HepG2 (cell line): ENCODE measurements around the gene WNT3A. TPM values are rescaled to one million over a fixed set of nuclear protein-coding genes. Genes with fewer than 3 reads are reported as not detected.
A peak's percentile ranks its signal among the peaks of the same experiment; 100 is the strongest.

Experiments
- ATAC-seq: fragments of 200-7000 bp; cut with Tn5 transposase; 3 replicates; pipeline ENCODE4 v1.9.1; 2020; ENCODE audit warnings: mild to moderate bottlenecking, moderate library complexity
- BruUV-seq: library from RNA; stranded (reverse); fragments of 400-500 nt; replicated peaks from 2 replicates; lab custom pipeline; 2021; lab: Mats Ljungman, UMichigan
- CTCF ChIA-PET: fragments of 300-600 bp; formaldehyde crosslinking; extraction: SDS; loops from one replicate; lab custom pipeline; 2021; ENCODE audit warnings: low total read pairs, inconsistent platforms, low intra/inter-chr PET ratio; lab: Yijun Ruan, JAX
- POLR2A ChIA-PET: fragments of 350-600 bp; sonication (Branson Sonifier 250); formaldehyde crosslinking; loops from one replicate; lab custom pipeline; 2020; ENCODE audit warnings: antibody characterized with exemption, inconsistent platforms; lab: Yijun Ruan, JAX
- DNase-seq: peaks from one replicate; pipeline ENCODE4 v3.0.0-alpha.2; 2015; ENCODE audit warnings: low spot score
- FAIRE-seq: peaks from 3 replicates; lab custom pipeline; 2011; peaks lifted over from hg19 to GRCh38; lab: Jason Lieb, UNC
- H2AFZ ChIP-seq: one replicate; pipeline ENCODE4 v1.6.1; 2011; ENCODE audit warnings: low read length, inconsistent platforms
- H3K27ac ChIP-seq: fragments of 300-600 bp; 3 replicates; pipeline ENCODE4 v1.8.0; 2011; ENCODE audit warnings: mixed run types, mild to moderate bottlenecking, mixed read lengths, low read length, inconsistent platforms; ENCODE audit not compliant: insufficient read depth; ENCODE audit errors: extremely low read length
- H3K27me3 ChIP-seq, 2 experiments: fragments of 200-600 bp in 1 of 2; 2 replicates in 1 of 2; 3 replicates in 1 of 2; pipeline versions ENCODE4 v1.6.0 to v1.8.0; 2011; ENCODE audit warnings: low read length in 2 of 2, mild to moderate bottlenecking in 2 of 2, moderate library complexity in 2 of 2, inconsistent platforms in 1 of 2; ENCODE audit not compliant: insufficient read depth in 2 of 2, control insufficient read depth in 1 of 2
- H3K36me3 ChIP-seq, 2 experiments: fragments of 200-600 bp in 1 of 2; replicated peaks in 1 of 2; 2 replicates in 1 of 2; 3 replicates in 1 of 2; pipeline versions ENCODE4 v1.5.1 to v1.8.0; 2011; ENCODE audit warnings: low read length in 2 of 2, inconsistent platforms in 1 of 2; ENCODE audit not compliant: insufficient read depth in 2 of 2, control insufficient read depth in 1 of 2
- H3K4me1 ChIP-seq: 2 replicates; pipeline ENCODE4 v1.5.1; 2012; ENCODE audit warnings: low read length, inconsistent platforms; ENCODE audit not compliant: insufficient read depth
- H3K4me2 ChIP-seq: 2 replicates; pipeline ENCODE4 v1.6.0; 2011; ENCODE audit warnings: low read depth, low read length, inconsistent platforms
- H3K4me3 ChIP-seq, 3 experiments: fragments of 200-600 bp in 1 of 3; sonication (generic), shearing (Covaris generic) in 1 of 3; replicated peaks in 1 of 3; 2 replicates each; pipeline ENCODE4 v1.5.1; 2011 to 2016; ENCODE audit warnings: low read length in 3 of 3, inconsistent platforms in 2 of 3, low read depth in 2 of 3, mild to moderate bottlenecking in 2 of 3, control low read depth in 1 of 3, mixed read lengths in 1 of 3; ENCODE audit not compliant: insufficient read depth in 1 of 3
- H3K79me2 ChIP-seq: one replicate; pipeline ENCODE4 v1.6.1; 2011; ENCODE audit warnings: low read length, inconsistent platforms; ENCODE audit not compliant: insufficient read depth
- H3K9ac ChIP-seq: 2 replicates; pipeline ENCODE4 v1.6.0; 2011; ENCODE audit warnings: mild to moderate bottlenecking, low read depth, low read length, inconsistent platforms; ENCODE audit not compliant: insufficient read depth
- H3K9me3 ChIP-seq: 2 replicates; pipeline ENCODE4 v1.5.1; 2012; ENCODE audit warnings: mild to moderate bottlenecking, low read length
- H4K20me1 ChIP-seq: 2 replicates; pipeline ENCODE4 v1.6.0; 2011; ENCODE audit warnings: inconsistent platforms, mild to moderate bottlenecking, low read length, moderate library complexity; ENCODE audit not compliant: insufficient read depth
- AGO2 ChIP-seq: fragments of 200-400 bp; formaldehyde crosslinking; optimal IDR thresholded peaks from 2 replicates; pipeline ENCODE3; 2017; ENCODE audit warnings: mild to moderate bottlenecking, low read depth, low read length, moderate library complexity
- CREM ChIP-seq, 2 experiments: sonication (generic) in 1 of 2; formaldehyde crosslinking in 1 of 2; IDR thresholded peaks; 2 replicates each; pipeline versions ENCODE4 v1.4.0 to v1.6.1; 2016 to 2020; ENCODE audit warnings: antibody characterized with exemption in 1 of 2, mild to moderate bottlenecking in 1 of 2, missing genetic modification reagents in 1 of 2
- RBM22 ChIP-seq: fragments of 200-400 bp; formaldehyde crosslinking; optimal IDR thresholded peaks from 2 replicates; pipeline ENCODE3; 2017; ENCODE audit warnings: mild to moderate bottlenecking, low read length, moderate library complexity
- WGBS: methylation state at CpG from one replicate; pipeline ENCODE4 v1.1.6; 2017; ENCODE audit warnings: low lambda C conversion rate; 5-methylcytosine and 5-hydroxymethylcytosine counted together
- in situ Hi-C: cut with HindIII; loops from 2 replicates; pipeline ENCODE4 v1.10.0; 2017; ENCODE audit warnings: low pct_unique_long_range_greater_than_20kb; ENCODE audit not compliant: extremely low pct_ligation_motif_present
- intact Hi-C: fragments of 100-400 bp; cut with micrococcal nuclease; formaldehyde crosslinking; loops from one replicate; pipeline ENCODE4 v1.10.0; 2022; ENCODE audit not compliant: unreplicated experiment
- polyA plus RNA-seq, 8 experiments: library from polyadenylated mRNA; depleted of rRNA in 3 of 8; stranded (reverse) in 7 of 8; unstranded in 1 of 8; fragments of >200 nt; fragmentation: Illumina TruSeq in 4 of 8; extraction: Trizol in 4 of 8; gene quantifications; 2 replicates each; pipeline versions ENCODE4 v1.2.1 to v1.2.3, GENCODE V29; 2011 to 2016; ENCODE audit warnings: low read depth in 4 of 8, missing spikeins in 1 of 8, mixed read lengths in 1 of 8; ENCODE audit not compliant: insufficient read depth in 1 of 8
- total RNA-seq, 5 experiments: library from RNA; depleted of rRNA; stranded (reverse); fragments of >200 nt; fragmentation: Illumina TruSeq; extraction: Trizol; gene quantifications; 2 replicates each; pipeline ENCODE4 v1.2.3, GENCODE V29; 2016; ENCODE audit warnings: low read depth in 1 of 5
- TF ChIP-seq, protein P1 (sequence below): sonication (generic); formaldehyde crosslinking; IDR thresholded peaks from 2 replicates; pipeline ENCODE4 v1.4.0; 2020; ENCODE audit warnings: missing genetic modification reagents
- TF ChIP-seq, protein P2 (sequence below): sonication (generic); formaldehyde crosslinking; IDR thresholded peaks from 2 replicates; pipeline ENCODE4 v1.4.0; 2020; ENCODE audit warnings: missing genetic modification reagents
- TF ChIP-seq, protein P3 (sequence below): sonication (generic); formaldehyde crosslinking; IDR thresholded peaks from 2 replicates; pipeline ENCODE4 v1.9.0; 2022; ENCODE audit warnings: low read depth, missing genetic modification reagents

Gene WNT3A
- total and polyA plus RNA-seq, 2 of the 13 experiments (the other 11 are each of a cell fraction or from before 2014, with no cell fraction given) = not detected

DNA sequence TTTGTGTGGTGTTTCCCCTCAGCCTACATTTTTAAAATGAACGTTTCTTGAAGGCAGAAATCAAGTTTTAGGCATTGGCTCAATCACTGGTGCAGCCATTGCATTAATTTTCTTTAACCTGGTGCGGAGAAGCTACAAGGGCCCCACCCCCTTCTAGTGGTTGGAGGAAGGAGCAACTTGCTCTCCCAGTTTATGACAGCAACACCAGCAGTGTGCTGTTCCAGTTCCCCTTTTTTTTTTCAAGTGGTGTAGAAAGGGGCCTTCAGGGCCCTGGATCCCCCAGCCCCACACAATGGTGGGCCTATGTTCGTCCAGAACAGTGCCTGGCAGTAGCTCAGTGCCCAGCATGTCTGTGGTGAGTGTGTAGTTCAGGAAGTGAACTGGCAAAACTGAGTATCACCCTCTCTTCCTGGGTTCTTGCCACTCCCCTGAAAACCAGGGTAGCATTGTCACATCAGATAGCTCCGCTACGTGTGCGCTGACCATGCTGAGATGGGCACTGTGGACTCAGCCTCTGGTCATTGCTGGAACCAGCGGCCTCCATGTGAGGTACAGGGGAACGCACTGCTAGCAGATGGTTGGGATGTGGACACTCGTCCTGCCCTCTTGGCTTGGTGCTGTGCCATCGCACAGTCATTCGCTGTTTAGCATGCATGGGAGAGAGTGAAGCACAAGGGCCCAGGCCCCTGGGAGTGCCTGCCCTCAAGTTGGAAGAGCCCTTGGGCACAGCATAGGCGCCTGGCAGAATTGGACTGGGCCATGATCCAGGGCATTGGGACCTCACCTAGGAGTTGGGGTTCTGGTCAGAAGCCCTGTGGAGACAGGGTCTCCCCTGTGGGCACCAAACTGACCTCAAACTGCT, 83.0 kb downstream of the WNT3A start:
- Histone ChIP-seq H3K4me1 (peaks cover 66% of the 10 kb centered on the region), H3K36me3 (peaks cover 15 to 72% of the 10 kb centered on the region in 2 experiments), H3K4me2 (peak overlapping the region; percentile 11; the same call in 1 of the 2 replicates), H2AFZ (no peak overlapping the region), H4K20me1 (peaks cover 100% of the 10 kb centered on the region), H3K27ac (no peak overlapping the region), H3K4me3 (no peak overlapping the region), H3K79me2 (peaks cover 100% of the 10 kb centered on the region), H3K9me3 (peaks cover 25% of the 10 kb centered on the region), H3K27me3 (no peaks in the 10 kb centered on the region), H3K9ac (no peak overlapping the region)
- in situ Hi-C loops (no loop called here), intact Hi-C loops (loop anchor here (10.0 kb wide), 1 partner anchor 1155 kb away; no protein-coding TSS in a partner anchor)
- DNase-seq (no peak), ATAC-seq (no peak), FAIRE-seq (no peak)
- CTCF ChIA-PET = no interaction called here
- BruUV-seq = no TSS peak
- WGBS = 88% methylated on average over 8 of the region's 12 CpGs
- POLR2A ChIA-PET = interaction anchor here (1.2 to 1.4 kb wide), 2 partner anchors 21 to 76 kb away, joined by 4 to 5 read pairs; partner anchors contain the start of gene IBA57
- TF ChIP-seq RBM22 = peak; percentile 45
- TF ChIP-seq, protein P1, sequence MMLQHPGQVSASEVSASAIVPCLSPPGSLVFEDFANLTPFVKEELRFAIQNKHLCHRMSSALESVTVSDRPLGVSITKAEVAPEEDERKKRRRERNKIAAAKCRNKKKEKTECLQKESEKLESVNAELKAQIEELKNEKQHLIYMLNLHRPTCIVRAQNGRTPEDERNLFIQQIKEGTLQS (CRISPR knock-in tag) = no peak
- no peak for TF ChIP-seq CREM (IDR thresholded peaks at IDR 0.05)
- TF ChIP-seq CREM (CRISPR knock-in tag; IDR thresholded peaks at IDR 0.05) = no peak
- TF ChIP-seq AGO2 = peak; percentile 67
- TF ChIP-seq, protein P2, sequence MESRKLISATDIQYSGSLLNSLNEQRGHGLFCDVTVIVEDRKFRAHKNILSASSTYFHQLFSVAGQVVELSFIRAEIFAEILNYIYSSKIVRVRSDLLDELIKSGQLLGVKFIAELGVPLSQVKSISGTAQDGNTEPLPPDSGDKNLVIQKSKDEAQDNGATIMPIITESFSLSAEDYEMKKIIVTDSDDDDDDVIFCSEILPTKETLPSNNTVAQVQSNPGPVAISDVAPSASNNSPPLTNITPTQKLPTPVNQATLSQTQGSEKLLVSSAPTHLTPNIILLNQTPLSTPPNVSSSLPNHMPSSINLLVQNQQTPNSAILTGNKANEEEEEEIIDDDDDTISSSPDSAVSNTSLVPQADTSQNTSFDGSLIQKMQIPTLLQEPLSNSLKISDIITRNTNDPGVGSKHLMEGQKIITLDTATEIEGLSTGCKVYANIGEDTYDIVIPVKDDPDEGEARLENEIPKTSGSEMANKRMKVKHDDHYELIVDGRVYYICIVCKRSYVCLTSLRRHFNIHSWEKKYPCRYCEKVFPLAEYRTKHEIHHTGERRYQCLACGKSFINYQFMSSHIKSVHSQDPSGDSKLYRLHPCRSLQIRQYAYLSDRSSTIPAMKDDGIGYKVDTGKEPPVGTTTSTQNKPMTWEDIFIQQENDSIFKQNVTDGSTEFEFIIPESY (CRISPR knock-in tag) = peak; percentile 26; the same call in 1 of the 2 replicates
- TF ChIP-seq, protein P3, sequence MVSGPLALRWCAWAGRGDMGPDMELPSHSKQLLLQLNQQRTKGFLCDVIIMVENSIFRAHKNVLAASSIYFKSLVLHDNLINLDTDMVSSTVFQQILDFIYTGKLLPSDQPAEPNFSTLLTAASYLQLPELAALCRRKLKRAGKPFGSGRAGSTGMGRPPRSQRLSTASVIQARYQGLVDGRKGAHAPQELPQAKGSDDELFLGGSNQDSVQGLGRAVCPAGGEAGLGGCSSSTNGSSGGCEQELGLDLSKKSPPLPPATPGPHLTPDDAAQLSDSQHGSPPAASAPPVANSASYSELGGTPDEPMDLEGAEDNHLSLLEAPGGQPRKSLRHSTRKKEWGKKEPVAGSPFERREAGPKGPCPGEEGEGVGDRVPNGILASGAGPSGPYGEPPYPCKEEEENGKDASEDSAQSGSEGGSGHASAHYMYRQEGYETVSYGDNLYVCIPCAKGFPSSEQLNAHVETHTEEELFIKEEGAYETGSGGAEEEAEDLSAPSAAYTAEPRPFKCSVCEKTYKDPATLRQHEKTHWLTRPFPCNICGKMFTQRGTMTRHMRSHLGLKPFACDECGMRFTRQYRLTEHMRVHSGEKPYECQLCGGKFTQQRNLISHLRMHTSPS (CRISPR knock-in tag) = no peak
